IPS-11a (cell line): ENCODE measurements around the gene CATSPER4.

Experiments used
- H3K4me3 ChIP-seq: one replicate; pipeline ENCODE4 v1.5.1; 2013; ENCODE audit warnings: low read depth, low read length, control low read depth

Gene CATSPER4

DNA sequence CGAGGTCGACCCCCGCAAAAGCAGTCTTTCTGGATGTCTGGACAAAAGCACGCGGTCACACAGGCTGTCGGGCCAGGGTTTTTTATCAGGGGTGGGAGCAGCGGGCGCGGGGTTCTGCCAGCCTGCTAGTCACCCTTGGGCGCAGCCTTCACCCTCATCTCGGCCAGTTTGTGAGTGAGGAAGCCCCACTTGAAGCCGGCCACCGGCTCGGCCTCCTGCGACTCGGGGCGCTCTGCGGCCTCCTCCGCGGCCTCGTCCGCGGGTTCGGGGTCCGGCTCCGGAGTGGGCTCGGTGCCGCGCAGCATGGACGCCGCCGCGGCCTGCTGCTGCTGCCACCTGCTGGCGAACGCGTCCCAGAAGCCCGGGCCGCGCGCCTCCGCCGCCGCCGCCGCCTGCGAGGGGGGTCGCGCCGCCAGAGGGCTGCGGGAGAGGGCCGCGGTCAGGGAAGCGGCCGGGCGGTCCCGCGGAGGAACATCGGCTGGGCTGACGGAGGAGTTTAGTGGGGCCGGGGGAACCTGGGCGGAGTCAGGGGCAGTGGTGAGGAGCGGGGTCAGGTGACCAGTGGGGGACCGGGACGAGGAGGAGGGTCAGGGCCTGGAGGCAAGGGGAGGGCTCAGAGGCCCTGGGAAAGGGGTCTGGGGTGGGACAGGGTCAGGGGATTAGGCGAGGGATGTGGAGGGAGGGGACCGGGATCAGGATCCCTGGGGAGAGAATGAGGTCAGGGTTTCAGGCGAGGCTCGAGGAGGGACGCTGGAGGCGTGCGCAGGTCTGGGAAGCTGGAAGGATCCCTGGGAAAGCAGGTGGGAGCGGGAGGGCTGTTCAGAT, 26.2 kb upstream of the CATSPER4 start:
- H3K4me3 ChIP-seq: peak overlapping the region; percentile 39

GRCh38 chr1:26164861-26165842, 25.2 kb upstream of the CATSPER4 start:
- H3K4me3 ChIP-seq: peak overlapping the region; percentile 39

DNA sequence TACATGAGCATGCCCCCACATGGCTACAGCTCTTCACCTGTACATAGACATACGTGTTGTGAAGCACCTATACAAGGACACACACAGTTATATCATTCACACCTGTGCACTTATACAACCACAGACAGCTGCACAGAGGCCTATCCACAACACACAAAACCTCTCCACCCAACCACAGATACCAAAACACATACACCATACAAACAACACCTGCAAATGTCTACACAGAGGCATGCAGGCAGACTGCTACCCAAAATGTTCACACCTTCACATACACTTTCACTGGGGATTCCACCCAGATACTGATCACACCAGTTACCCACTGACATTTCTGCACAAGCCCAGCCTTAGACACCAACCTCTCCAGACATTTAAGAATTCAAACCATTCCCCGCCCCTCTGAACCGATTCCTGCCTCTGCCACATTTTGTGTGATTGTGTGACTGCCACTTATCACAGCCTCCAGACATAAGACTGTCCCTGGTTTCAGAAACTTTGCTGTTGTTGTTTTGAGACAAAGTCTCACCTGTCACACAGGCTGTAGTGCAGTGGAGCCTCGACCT, 23.6 kb upstream of the CATSPER4 start:
- no peak overlapping the region for H3K4me3 ChIP-seq

DNA sequence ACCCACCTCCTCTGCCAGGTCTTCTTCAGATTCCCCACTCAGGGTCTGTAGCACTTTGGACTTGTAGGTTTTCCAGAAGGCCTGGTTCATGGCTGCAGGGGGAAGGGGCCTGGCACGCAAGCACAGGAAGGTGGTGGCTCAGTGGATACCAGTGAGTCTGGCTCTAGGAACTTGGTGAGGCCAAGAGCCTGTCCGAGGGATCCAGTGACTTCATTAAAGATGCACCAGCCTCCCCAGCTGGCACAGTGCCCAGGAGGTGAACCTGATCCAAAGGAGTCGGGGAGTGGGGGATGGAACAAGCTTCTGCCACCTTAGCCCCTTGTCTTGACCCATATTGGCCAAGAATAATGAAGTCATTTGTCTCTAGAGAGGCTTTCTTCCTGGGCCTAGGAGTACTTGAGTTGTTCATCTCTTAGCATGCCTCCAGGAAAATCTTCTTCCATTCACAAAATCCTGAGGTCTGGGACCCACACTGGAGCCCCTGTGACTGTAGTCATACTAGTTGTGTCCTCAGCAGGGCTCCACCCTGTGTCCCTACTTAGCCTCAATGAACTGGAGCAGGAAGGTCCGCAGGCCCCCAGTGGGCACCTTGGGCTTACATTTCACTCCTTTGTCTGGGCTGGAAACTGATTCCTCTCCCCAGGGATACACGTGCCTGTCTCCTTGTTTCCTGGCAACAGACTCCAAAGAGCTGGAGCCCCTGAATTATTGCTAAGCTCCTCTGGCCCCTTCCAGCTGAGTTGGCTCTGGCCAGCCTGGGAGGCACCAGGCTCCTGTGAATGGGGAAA, 21.8 kb upstream of the CATSPER4 start, which contains the start of gene C1orf232:
Gene C1orf232 (minus strand): TSS at position 554 of the 788 bp plus-strand sequence. CDS start 464 bp downstream, at position 90.
- peak within 1 kb of the TSS; percentile 85 for H3K4me3 ChIP-seq

DNA sequence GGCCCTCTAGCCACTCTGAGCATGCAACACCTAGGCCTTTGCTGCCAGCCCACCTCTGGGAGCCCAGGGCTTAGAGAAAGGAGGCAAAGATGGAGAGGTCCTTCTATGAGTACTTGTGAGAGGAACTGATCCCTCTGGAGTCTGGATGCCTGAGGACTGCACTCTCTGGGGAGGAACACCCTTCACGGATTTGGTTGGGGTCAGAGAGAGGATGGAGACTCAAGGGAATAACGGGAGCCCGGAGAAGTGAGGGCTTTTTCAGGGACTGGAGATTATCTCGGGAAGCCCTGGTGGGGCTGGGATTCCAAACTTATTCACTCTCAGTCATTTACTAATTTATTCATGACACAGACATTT, 21.2 kb upstream of the CATSPER4 start:
- H3K4me3 ChIP-seq: no peak overlapping the region

- H3K4me3 ChIP-seq: peak within 1 kb of the TSS; percentile 85
Observed at GRCh38 chr1:26169669-26170471, 20.5 kb upstream of the CATSPER4 start, which contains the start of gene ZNF593. TSS of gene ZNF593 (plus strand) at chr1:26169908. CDS start at chr1:26169984, 76 bp downstream.

DNA sequence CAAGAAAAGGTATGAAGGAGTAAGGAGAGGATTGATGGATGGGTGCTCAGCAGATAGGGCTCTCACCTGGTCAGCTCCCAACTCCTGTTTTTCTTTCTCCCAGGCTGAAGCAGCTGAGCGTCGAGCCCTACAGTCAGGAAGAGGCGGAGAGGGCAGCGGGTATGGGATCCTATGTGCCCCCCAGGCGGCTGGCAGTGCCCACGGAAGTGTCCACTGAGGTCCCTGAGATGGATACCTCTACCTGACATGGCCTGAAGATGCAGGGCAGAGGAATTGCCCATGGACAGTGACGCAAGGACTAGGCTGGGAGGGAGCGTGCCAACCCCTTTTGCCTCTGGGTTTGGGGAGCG, 20.0 kb upstream of the CATSPER4 start:
- H3K4me3 ChIP-seq: peak overlapping the region; percentile 85

DNA sequence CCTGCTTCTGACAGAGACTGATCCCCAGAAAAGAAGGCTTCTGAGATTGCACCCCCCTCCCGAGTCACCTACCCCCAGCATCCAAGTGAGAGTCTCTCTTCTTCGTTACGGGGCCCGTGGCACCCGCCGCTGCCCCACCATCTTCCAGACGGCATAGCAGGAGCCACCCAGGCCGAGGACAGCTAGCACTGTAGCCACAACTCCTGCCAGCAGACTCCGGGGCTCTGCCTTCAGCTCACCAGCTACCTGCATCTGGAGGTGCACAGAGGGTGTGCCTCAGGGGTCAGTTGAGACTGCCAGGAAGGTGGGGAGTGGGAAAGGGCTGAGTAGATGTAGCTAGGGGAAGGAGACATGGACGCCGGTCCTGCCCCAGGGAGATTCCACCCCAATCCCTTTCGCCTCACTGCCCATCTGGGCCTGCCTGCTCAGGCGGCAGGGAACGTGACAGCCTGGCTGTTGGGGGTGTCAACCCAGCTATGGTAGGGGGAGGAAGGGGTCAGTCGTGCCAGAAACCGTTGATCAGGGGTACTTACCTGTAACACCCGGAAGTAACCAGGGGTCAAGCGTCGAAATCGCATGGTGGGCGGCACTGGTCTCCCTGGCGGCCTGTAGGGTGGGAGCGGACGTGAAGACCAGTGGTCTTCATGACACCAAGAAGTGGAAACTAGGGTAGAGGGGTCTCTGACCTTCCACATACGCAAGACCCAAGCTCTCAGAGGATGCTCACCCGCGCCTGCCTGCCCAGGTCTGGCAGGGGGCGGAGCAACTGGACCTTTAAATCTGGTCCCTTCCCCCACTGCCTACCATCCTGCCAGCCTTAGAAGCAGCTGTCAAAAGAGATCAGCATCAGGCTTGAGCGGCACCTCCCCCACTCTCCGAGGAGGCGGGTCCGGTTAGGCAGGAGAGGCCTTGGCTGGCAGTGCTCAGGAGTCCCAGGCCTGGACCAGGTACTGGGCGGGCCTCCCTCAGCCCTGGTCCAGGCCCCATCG, 19.0 kb upstream of the CATSPER4 start, which contains the start of gene ZNF593OS:
Gene ZNF593OS (minus strand): TSS at position 749 of the 989 bp plus-strand sequence. CDS start 171 bp downstream, at position 578.
- no peak within 1 kb of the TSS for H3K4me3 ChIP-seq

GRCh38 chr1:26175346-26175745, 15.1 kb upstream of the CATSPER4 start:
- no peak overlapping the region for H3K4me3 ChIP-seq

DNA sequence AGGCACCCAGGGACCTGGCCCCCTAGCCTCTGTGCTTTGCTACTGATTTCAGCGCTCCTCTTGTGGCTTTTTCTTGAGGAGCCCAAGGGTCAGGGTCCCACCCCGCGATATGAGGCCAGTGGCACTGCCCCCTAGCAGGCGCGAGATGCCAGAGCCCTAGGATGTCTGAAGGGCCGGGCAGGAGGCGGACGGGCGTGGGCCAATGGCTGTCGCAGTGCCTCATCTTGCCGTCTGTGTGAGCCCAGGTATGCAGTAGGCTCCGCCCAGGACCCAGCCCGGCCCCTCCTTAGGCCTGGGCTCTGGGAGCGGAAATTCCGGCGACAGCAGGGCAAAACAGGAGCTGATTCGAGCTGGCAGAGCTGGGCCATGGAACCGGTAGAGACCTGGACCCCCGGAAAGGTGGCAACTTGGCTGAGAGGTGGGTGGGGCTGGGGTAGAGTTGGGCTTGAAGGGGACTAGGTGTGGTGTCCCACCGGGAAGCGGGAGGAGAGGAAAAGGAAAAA, 13.2 kb upstream of the CATSPER4 start, which contains the start of gene CNKSR1:
Gene CNKSR1 (plus strand): TSS at position 310 of the 503 bp plus-strand sequence. CDS start 57 bp downstream, at position 367.
- peak within 1 kb of the TSS; percentile 27 for H3K4me3 ChIP-seq

- no peak overlapping the region for H3K4me3 ChIP-seq
Observed at GRCh38 chr1:26180010-26180506, 10.3 kb upstream of the CATSPER4 start.

- H3K4me3 ChIP-seq: no peak overlapping the region
Observed at GRCh38 chr1:26181586-26182382, 8.6 kb upstream of the CATSPER4 start.

GRCh38 chr1:26182383-26182696, 8.1 kb upstream of the CATSPER4 start:
- no peak overlapping the region for H3K4me3 ChIP-seq

- no peak overlapping the region for H3K4me3 ChIP-seq
Observed at GRCh38 chr1:26184086-26184485, 6.3 kb upstream of the CATSPER4 start.

GRCh38 chr1:26184883-26185282, 5.5 kb upstream of the CATSPER4 start:
- H3K4me3 ChIP-seq: no peak overlapping the region

DNA sequence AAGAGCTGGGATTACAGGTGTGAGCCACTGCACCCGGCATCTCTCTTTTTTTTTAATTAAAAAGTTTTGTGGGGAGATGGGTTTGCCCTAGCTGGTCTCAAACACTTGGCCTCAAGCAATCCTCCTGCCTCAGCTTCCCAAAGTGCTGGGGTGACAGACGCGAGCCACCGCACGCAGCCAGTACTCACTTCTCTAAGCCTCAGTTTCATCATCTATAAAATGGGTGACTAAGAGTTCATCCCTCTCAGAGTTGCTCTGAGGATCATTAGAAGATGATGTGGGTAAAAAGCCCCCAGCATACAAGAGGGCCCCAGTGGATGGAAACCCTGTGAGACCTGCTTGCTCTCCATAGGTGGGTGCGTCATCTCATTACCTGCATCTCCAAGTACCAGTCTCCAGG, 2.5 kb upstream of the CATSPER4 start:
- no peak overlapping the region for H3K4me3 ChIP-seq

DNA sequence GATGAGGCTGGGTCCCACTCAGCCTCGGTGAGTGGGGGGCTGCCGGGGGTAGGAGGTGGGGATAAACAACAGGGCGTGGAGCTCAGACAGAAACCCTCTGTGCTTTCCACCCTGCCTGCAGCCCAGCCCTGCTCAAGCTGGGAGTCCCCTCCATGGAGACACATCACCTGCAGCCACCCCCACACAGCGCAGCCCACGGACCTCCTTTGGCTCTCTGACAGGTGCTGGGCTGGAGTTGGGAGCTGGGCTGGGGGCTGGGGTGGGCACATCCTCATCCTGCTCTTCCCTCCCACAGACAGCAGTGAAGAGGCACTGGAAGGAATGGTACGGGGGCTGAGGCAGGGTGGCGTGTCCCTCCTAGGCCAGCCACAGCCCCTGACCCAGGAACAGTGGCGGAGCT, 1.9 kb upstream of the CATSPER4 start:
- no peak overlapping the region for H3K4me3 ChIP-seq
